ENCODE measurements around the gene ZMAT3. TPM values are rescaled to one million over a fixed set of nuclear protein-coding genes. Genes with fewer than 3 reads are reported as not detected.
A peak's percentile ranks its signal among the peaks of the same experiment; 100 is the strongest.

Gene ZMAT3
- polyA plus RNA-seq, 1 experiment: 41.4 TPM

GRCh38 chr3:179071027-179071322 lies 634 bp downstream of the ZMAT3 start:
- peaks cover 3% of the 10 kb centered on the region for H3K36me3 ChIP-seq (ENCODE audit: control insufficient read depth, insufficient read depth, low read length)
- TF ChIP-seq, protein P1, sequence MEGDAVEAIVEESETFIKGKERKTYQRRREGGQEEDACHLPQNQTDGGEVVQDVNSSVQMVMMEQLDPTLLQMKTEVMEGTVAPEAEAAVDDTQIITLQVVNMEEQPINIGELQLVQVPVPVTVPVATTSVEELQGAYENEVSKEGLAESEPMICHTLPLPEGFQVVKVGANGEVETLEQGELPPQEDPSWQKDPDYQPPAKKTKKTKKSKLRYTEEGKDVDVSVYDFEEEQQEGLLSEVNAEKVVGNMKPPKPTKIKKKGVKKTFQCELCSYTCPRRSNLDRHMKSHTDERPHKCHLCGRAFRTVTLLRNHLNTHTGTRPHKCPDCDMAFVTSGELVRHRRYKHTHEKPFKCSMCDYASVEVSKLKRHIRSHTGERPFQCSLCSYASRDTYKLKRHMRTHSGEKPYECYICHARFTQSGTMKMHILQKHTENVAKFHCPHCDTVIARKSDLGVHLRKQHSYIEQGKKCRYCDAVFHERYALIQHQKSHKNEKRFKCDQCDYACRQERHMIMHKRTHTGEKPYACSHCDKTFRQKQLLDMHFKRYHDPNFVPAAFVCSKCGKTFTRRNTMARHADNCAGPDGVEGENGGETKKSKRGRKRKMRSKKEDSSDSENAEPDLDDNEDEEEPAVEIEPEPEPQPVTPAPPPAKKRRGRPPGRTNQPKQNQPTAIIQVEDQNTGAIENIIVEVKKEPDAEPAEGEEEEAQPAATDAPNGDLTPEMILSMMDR (IDR thresholded peaks at IDR 0.05; ENCODE audit: insufficient read depth, low read depth, low read length): no peak
- ChIA-PET CTCF (interaction anchor here (1.0 to 3.9 kb wide), 6 partner anchors 17 to 251 kb away, joined by 3 to 19 read pairs (median 6); no protein-coding TSS in a partner anchor), POLR2A (interaction anchor here (0.9 kb wide), 1 partner anchor 33 kb away, joined by 3 read pairs; no protein-coding TSS in a partner anchor)
- DNase-seq (ENCODE audit: low read depth): no peak
- H3K4me3 ChIP-seq (ENCODE audit: low read depth, low read length): peak overlapping the region; percentile 55
- H3K27me3 ChIP-seq (ENCODE audit: control insufficient read depth, insufficient read depth, low read length): no peaks in the 10 kb centered on the region

- Histone ChIP-seq H3K36me3 (ENCODE audit: control insufficient read depth, insufficient read depth, low read length) (peaks cover 3% of the 10 kb centered on the region), H3K4me3 (ENCODE audit: low read depth, low read length) (peak overlapping the region; percentile 55), H3K27me3 (ENCODE audit: control insufficient read depth, insufficient read depth, low read length) (no peaks in the 10 kb centered on the region)
- POLR2A ChIA-PET: interaction anchor here (0.5 to 0.7 kb wide), 3 partner anchors 14 to 43 kb away, joined by 3 to 5 read pairs (median 4); no protein-coding TSS in a partner anchor
- CTCF ChIA-PET: interaction anchor here (1.0 to 3.9 kb wide), 12 partner anchors 9 to 253 kb away, joined by 3 to 19 read pairs (median 6); partner anchors contain the start of genes PIK3CA and ZNF639
- no peak for DNase-seq (ENCODE audit: low read depth)
- TF ChIP-seq, protein P1 (IDR thresholded peaks at IDR 0.05; ENCODE audit: insufficient read depth, low read depth, low read length): no peak
These were observed 1.7 kb downstream of the ZMAT3 start for GRCh38 chr3:179069762-179070390.

GRCh38 chr3:179068779-179069530 lies 2.7 kb downstream of the ZMAT3 start:
- ChIA-PET POLR2A (interaction anchor here (0.6 kb wide), 1 partner anchor 19 kb away, joined by 8 read pairs; no protein-coding TSS in a partner anchor), CTCF (interaction anchor here (0.7 to 3.9 kb wide), 14 partner anchors 8 to 254 kb away, joined by 3 to 19 read pairs (median 4); partner anchors contain the start of genes PIK3CA and ZNF639)
- TF ChIP-seq, protein P1 (IDR thresholded peaks at IDR 0.05; ENCODE audit: insufficient read depth, low read depth, low read length): peak; percentile 53
- DNase-seq (ENCODE audit: low read depth): no peak
- Histone ChIP-seq H3K36me3 (ENCODE audit: control insufficient read depth, insufficient read depth, low read length) (peaks cover 3% of the 10 kb centered on the region), H3K27me3 (ENCODE audit: control insufficient read depth, insufficient read depth, low read length) (no peaks in the 10 kb centered on the region), H3K4me3 (ENCODE audit: low read depth, low read length) (no peak overlapping the region)

- Histone ChIP-seq H3K36me3 (ENCODE audit: control insufficient read depth, insufficient read depth, low read length) (peaks cover 3% of the 10 kb centered on the region), H3K27me3 (ENCODE audit: control insufficient read depth, insufficient read depth, low read length) (no peaks in the 10 kb centered on the region), H3K4me3 (ENCODE audit: low read depth, low read length) (no peak overlapping the region)
- ChIA-PET POLR2A (no interaction called here), CTCF (interaction anchor here (1.2 to 3.9 kb wide), 5 partner anchors 8 to 254 kb away, joined by 4 to 19 read pairs (median 4); partner anchors contain the start of gene PIK3CA)
- TF ChIP-seq, protein P1 (IDR thresholded peaks at IDR 0.05; ENCODE audit: insufficient read depth, low read depth, low read length): no peak
- no peak for DNase-seq (ENCODE audit: low read depth)
These were observed 3.8 kb downstream of the ZMAT3 start for GRCh38 chr3:179067839-179068238.

DNA sequence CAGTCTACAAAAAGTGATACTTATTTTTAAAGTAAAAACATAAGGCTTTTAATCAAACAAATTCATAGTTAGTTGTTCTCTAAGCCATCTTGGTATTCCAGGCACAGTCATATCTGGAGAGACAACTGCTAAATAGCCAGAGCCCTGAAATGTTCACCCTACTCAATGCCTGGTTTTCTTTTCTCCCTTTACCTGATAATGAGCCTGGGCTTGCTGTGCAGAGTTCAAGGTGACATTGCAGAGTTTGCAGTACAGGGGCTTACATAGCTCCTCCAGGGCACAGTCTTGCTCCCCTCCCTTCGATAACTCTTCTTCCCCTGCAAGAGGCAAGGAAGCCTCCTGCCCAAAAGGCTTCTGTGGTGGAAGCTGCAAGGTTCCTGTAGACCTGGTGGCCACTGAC lies 4.3 kb downstream of the ZMAT3 start:
- peaks cover 3% of the 10 kb centered on the region for H3K36me3 ChIP-seq (ENCODE audit: control insufficient read depth, insufficient read depth, low read length)
- no peaks in the 10 kb centered on the region for H3K27me3 ChIP-seq (ENCODE audit: control insufficient read depth, insufficient read depth, low read length)
- H3K4me3 ChIP-seq (ENCODE audit: low read depth, low read length): no peak overlapping the region
- no peak for DNase-seq (ENCODE audit: low read depth)
- CTCF ChIA-PET: interaction anchor here (1.7 kb wide), 1 partner anchor 255 kb away, joined by 4 read pairs; no protein-coding TSS in a partner anchor
- POLR2A ChIA-PET: interaction anchor here (0.6 kb wide), 1 partner anchor 1448 kb away, joined by 3 read pairs; no protein-coding TSS in a partner anchor
- TF ChIP-seq, protein P1 (IDR thresholded peaks at IDR 0.05; ENCODE audit: insufficient read depth, low read depth, low read length): no peak
